ENCODE results near the gene CPNE4.

CPNE4 gene

DNA sequence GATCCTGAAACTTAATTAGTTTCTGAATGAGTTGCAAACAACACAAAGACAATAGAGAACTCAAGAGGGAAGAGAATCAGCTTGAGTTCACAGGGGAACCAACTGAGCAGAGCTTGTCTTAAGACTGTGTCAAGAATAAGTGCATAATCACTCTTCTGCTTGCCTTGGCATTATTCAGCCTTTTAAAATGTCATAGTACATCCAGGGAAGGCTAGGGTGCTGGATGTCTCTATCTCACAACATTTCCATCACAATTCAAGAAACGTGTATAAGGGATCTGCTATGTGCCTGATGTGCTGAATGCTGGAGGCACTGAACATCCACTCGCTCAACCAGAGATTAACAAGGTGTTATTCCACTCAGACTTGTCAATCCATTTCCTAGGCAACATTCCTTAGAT lies 122.6 kb downstream of the CPNE4 start:
- no peak for DNase-seq (ENCODE audit: low read depth)
- H3K4me3 ChIP-seq (ENCODE audit: low read depth, low read length) = no peak overlapping the region
- TF ChIP-seq, protein P1, sequence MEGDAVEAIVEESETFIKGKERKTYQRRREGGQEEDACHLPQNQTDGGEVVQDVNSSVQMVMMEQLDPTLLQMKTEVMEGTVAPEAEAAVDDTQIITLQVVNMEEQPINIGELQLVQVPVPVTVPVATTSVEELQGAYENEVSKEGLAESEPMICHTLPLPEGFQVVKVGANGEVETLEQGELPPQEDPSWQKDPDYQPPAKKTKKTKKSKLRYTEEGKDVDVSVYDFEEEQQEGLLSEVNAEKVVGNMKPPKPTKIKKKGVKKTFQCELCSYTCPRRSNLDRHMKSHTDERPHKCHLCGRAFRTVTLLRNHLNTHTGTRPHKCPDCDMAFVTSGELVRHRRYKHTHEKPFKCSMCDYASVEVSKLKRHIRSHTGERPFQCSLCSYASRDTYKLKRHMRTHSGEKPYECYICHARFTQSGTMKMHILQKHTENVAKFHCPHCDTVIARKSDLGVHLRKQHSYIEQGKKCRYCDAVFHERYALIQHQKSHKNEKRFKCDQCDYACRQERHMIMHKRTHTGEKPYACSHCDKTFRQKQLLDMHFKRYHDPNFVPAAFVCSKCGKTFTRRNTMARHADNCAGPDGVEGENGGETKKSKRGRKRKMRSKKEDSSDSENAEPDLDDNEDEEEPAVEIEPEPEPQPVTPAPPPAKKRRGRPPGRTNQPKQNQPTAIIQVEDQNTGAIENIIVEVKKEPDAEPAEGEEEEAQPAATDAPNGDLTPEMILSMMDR (IDR thresholded peaks at IDR 0.05; ENCODE audit: low read depth, low read length, missing control alignments) = no peak

DNA sequence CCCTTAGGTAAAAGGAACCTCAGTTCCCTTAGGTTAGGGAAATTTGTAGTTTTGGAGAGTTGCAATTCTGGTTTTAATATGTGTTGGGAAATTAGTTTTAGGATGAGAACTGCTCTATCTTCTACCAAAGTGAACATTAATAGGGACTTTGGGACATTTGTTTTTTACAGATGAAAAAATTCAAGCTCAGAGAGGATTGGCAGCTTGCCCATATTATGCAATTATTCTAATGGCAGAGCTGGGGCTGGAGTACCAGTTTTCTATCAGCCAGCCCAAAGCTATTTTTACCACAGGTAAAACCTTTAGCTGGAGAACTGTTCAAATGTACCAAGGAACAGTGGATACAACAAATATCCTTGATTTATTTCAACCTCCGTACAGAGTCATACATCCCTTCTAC lies 127.0 kb downstream of the CPNE4 start:
- DNase-seq (ENCODE audit: low read depth) = no peak

DNA sequence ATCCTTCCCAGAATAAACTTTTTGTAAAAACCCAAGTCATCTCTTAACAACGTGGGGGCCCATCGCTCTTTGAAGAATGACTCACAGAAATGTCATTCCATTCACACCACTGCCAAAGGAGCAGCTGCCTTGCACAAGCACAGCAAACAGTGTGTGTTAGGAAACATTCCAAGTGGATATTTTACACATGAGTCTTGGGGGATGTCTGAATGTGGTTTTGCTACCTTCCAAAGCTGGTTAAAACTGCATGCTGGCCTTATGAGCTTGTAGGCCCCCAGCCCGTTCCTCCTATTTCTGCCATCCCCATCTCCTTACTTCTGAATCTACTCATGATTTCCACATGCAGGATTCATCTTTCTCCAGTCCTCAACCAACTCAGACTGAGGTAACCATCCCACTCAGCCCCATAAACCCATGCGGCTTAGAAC lies 130.8 kb downstream of the CPNE4 start:
- TF ChIP-seq, protein P1 (IDR thresholded peaks at IDR 0.05; ENCODE audit: low read depth, low read length, missing control alignments) = no peak
- no peak for DNase-seq (ENCODE audit: low read depth)
- no peak overlapping the region for H3K4me3 ChIP-seq (ENCODE audit: low read depth, low read length)

More for the DNA sequence above, 127.0 kb downstream of the CPNE4 start:
- H3K4me3 ChIP-seq (ENCODE audit: low read depth, low read length) = no peak overlapping the region
- TF ChIP-seq, protein P1 (IDR thresholded peaks at IDR 0.05; ENCODE audit: low read depth, low read length, missing control alignments) = no peak

DNA sequence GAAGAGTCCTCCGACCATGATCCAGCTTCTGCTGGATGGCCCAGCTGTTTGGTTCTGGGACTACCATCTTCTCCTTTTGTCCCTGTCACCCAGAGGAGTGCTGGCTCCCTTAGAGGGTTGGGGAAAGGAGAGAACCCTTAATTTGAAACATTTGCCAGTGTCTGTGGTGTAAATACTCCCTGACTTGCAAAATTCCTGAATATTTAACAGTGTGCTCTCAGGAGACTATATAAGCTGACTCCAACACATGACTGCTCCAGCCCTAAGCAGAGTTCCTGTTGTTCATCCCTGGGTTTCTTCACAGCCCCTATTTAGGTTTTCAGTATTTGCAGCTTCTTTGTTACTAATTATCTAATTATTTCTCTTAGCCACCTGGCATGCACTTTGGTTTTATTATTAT lies 133.1 kb downstream of the CPNE4 start:
- H3K4me3 ChIP-seq (ENCODE audit: low read depth, low read length) = no peak overlapping the region
- TF ChIP-seq, protein P1 (IDR thresholded peaks at IDR 0.05; ENCODE audit: low read depth, low read length, missing control alignments) = no peak
- no peak for DNase-seq (ENCODE audit: low read depth)

DNA sequence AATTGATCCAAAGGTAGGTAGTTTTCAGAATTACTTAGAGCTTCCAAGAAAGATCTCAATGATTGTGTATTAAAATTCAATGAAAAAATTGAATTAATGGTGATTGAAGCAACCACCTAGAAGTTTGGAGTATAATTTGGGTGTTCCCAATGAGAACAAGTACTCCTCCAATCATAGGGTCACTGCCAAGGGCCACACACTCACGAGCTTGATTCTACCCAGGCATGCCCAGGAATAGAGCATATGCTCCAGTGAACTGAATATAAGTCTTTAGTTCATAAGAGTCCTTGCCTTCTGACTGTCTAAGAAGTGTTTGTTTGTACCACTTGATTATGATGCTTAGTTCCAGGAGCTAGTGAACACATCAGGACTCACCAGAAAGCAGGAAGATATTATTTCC lies 133.9 kb downstream of the CPNE4 start:
- DNase-seq (ENCODE audit: low read depth) = no peak
- H3K4me3 ChIP-seq (ENCODE audit: low read depth, low read length) = no peak overlapping the region
- TF ChIP-seq, protein P1 (IDR thresholded peaks at IDR 0.05; ENCODE audit: low read depth, low read length, missing control alignments) = no peak

DNA sequence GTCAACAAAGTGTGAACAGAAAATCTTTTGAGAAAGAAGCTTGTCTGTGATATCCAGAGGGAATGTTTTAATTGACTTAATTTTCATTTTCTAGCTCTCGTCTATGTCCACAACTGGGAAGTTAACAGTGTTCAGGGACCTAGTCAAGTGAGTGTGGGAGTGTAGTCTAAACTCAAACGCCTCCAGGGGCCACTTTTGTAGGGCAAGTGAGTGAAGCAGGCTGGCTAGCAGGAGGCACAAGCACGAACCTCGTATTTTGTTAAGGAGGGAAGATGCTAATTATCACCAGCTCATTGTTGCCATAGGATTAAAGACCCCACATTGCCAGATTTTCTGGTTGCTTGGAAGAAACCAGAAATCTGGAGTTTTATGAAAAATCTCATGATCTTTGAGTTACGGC lies 135.8 kb downstream of the CPNE4 start:
- DNase-seq (ENCODE audit: low read depth) = no peak
- TF ChIP-seq, protein P1 (IDR thresholded peaks at IDR 0.05; ENCODE audit: low read depth, low read length, missing control alignments) = no peak
- no peak overlapping the region for H3K4me3 ChIP-seq (ENCODE audit: low read depth, low read length)

DNA sequence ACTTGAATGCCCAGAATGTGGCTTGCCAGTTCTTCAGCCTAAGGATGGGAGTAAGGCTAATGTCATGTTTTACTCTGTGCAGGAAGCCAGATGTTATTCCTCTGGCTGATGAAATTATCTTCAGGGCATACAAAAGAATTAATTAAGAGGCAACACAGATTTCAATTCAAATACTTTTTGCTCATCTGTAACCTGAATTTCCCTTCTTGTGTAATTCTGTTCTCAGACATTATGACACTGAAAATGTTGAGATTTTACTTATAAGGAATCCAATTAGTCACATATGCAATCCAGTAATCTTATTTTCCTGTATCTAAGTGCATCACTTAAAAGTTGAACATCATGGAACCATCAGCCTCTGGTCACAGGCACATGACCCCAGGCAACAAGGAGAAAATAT lies 136.5 kb downstream of the CPNE4 start:
- TF ChIP-seq, protein P1 (IDR thresholded peaks at IDR 0.05; ENCODE audit: low read depth, low read length, missing control alignments) = no peak

More for the DNA sequence above, 136.5 kb downstream of the CPNE4 start:
- DNase-seq (ENCODE audit: low read depth) = no peak
- H3K4me3 ChIP-seq (ENCODE audit: low read depth, low read length) = no peak overlapping the region
